ENCODE results near the gene ZRANB1.

DNA sequence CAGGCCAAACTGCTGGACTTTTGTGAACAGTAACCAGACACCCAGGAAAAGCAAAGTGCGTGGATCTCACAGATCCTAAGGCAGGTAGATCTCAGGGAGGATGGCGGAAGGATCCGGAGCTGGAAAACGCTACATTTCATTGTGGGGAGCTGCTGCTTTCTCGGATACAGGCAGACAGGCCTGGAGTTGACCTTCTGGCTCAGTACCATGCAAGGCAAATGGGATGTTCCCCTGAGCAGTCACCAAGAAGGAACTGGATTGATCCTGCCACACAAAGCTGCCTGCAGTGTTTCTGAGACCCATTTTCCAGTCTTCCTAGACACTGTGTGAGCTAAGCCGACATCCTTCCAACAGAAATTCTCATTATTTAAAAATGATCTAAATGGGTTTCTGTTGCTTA lies 65.5 kb downstream of the ZRANB1 start:
- TF ChIP-seq POLR2A (IDR thresholded peaks at IDR 0.05; ENCODE audit: low read depth, low read length) (no peak), USF2 (IDR thresholded peaks at IDR 0.05; ENCODE audit: low read depth, low read length) (no peak), CTCF (conservative IDR thresholded peaks at IDR 0.05; ENCODE audit: low read depth, low read length) (no peak), CHD1 (IDR thresholded peaks at IDR 0.05; ENCODE audit: low read depth, low read length) (no peak), CEBPB (IDR thresholded peaks at IDR 0.05; ENCODE audit: low read depth, low read length) (no peak), MAZ (IDR thresholded peaks at IDR 0.05; ENCODE audit: borderline replicate concordance, low read depth, low read length) (no peak), RAD21 (IDR thresholded peaks at IDR 0.05; ENCODE audit: low read length) (no peak), MXI1 (IDR thresholded peaks at IDR 0.05; ENCODE audit: borderline replicate concordance, low read depth, low read length) (no peak)

Measured in IMR-90 (cell line).